ENCODE measurements around the gene SRPRB. TPM values are rescaled to one million over a fixed set of nuclear protein-coding genes. Genes with fewer than 3 reads are reported as not detected.

SRPRB gene
- total RNA-seq, 1 donor from 2014 or later, result 61.5 TPM

DNA sequence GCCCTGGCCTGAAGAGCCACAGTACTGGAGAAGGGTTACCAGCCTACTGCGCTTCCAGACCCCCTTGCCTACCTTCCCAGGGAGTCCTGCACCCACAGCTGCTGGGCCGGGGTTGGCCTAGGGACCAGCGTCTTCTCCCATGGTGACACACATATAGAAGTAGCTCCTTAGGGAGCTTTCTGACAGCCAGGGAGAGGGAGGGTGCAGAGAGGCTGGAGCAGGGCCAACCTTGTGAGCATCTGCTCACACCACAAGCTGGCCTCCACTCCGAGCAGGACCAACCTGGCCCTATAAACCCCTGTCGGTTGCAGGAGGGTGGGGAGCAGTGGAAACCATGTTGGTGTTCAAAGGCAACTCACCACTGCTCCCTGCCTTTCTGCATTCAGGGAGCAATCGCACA lies 35.2 kb downstream of the SRPRB start:
- Mint-ChIP-seq H3K4me3 (no peak overlapping the region), H3K27ac (ENCODE audit: unreplicated experiment) (no peak overlapping the region), H3K27me3 (ENCODE audit: low read depth) (no peaks in the 10 kb centered on the region), H3K4me1 (no peaks in the 10 kb centered on the region), H3K9me3 (no peaks in the 10 kb centered on the region), H3K36me3 (ENCODE audit: low read depth) (no peaks in the 10 kb centered on the region)
- TF ChIP-seq, protein P1, sequence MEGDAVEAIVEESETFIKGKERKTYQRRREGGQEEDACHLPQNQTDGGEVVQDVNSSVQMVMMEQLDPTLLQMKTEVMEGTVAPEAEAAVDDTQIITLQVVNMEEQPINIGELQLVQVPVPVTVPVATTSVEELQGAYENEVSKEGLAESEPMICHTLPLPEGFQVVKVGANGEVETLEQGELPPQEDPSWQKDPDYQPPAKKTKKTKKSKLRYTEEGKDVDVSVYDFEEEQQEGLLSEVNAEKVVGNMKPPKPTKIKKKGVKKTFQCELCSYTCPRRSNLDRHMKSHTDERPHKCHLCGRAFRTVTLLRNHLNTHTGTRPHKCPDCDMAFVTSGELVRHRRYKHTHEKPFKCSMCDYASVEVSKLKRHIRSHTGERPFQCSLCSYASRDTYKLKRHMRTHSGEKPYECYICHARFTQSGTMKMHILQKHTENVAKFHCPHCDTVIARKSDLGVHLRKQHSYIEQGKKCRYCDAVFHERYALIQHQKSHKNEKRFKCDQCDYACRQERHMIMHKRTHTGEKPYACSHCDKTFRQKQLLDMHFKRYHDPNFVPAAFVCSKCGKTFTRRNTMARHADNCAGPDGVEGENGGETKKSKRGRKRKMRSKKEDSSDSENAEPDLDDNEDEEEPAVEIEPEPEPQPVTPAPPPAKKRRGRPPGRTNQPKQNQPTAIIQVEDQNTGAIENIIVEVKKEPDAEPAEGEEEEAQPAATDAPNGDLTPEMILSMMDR (conservative IDR thresholded peaks at IDR 0.05), result no peak
- DNase-seq (ENCODE audit: low read depth, low spot score), result no peak

DNA sequence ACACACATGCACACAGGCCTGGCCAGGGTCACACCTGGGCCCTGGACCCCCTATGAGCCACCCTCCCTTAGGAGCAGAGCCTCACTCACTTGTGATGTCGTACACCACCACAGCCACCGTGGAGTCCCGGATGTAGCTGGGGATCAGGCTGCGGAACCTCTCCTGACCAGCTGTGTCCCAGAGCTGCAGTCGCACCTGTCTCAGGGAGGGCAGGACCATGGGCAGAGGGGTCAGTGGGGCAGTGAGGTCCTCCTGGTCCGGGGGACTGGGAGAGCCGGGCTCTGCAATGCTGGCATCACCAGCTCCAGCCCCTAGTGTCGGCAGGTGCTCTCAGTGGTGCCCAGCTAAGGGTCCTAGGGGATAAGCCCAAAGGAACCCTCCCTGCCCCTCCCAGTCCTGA lies 35.6 kb downstream of the SRPRB start:
- H3K36me3 Mint-ChIP-seq (ENCODE audit: low read depth), result no peaks in the 10 kb centered on the region
- no peak overlapping the region for H3K4me3 Mint-ChIP-seq
- no peak for DNase-seq (ENCODE audit: low read depth, low spot score)
- TF ChIP-seq, protein P1 (conservative IDR thresholded peaks at IDR 0.05), result no peak
- H3K27ac Mint-ChIP-seq (ENCODE audit: unreplicated experiment), result no peak overlapping the region
- H3K27me3 Mint-ChIP-seq (ENCODE audit: low read depth), result no peaks in the 10 kb centered on the region
- H3K9me3 Mint-ChIP-seq, result no peaks in the 10 kb centered on the region
- no peaks in the 10 kb centered on the region for H3K4me1 Mint-ChIP-seq

DNA sequence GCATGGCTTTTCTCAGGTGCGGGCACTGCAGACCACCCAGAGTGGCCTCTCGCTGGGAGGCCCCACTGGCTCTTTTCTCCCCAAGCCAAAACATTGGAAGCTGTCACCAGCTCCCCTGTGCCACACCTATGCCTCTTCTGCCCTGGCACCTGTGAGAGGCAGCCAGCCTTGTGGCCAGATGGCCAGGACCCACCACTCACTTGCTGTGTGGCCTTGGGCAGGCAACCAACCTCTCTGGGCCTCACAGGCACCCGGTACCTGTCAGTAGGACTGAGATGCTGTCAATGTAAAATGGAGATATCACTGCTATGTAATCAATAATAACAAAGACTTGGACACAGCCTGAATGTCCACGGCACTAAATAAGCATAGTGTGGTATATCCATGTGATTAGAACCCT lies 36.5 kb downstream of the SRPRB start:
- no peak overlapping the region for H3K27ac Mint-ChIP-seq (ENCODE audit: unreplicated experiment)
- TF ChIP-seq, protein P1 (conservative IDR thresholded peaks at IDR 0.05), result no peak

DNA sequence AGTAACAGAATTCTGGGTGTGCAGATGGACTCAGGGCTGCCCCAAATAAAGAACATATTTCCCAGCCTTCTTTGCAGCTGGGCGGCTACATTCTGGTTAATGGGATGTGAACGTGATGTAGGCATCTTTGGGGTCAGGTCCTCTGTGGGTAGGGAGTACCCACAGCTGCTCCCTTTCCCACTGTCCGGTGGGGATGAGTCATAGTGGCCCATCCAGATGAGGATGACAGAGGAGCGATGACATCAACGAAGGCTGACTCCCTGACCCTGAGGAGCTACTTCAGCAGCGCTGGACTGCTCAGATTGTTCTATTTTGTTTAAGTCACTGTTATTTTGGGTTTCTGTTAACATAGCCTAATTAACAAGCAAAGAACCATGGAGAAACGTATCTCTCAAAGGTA lies 38.0 kb downstream of the SRPRB start:
- Mint-ChIP-seq H3K27me3 (ENCODE audit: low read depth) (no peaks in the 10 kb centered on the region), H3K4me3 (no peak overlapping the region), H3K27ac (ENCODE audit: unreplicated experiment) (no peak overlapping the region), H3K36me3 (ENCODE audit: low read depth) (no peaks in the 10 kb centered on the region), H3K9me3 (no peaks in the 10 kb centered on the region), H3K4me1 (no peaks in the 10 kb centered on the region)
- no peak for DNase-seq (ENCODE audit: low read depth, low spot score)
- TF ChIP-seq, protein P1 (conservative IDR thresholded peaks at IDR 0.05), result no peak

More for the DNA sequence above, 36.5 kb downstream of the SRPRB start:
- Mint-ChIP-seq H3K27me3 (ENCODE audit: low read depth) (no peaks in the 10 kb centered on the region), H3K36me3 (ENCODE audit: low read depth) (no peaks in the 10 kb centered on the region), H3K9me3 (no peaks in the 10 kb centered on the region), H3K4me3 (no peak overlapping the region), H3K4me1 (no peaks in the 10 kb centered on the region)
- DNase-seq (ENCODE audit: low read depth, low spot score), result no peak

DNA sequence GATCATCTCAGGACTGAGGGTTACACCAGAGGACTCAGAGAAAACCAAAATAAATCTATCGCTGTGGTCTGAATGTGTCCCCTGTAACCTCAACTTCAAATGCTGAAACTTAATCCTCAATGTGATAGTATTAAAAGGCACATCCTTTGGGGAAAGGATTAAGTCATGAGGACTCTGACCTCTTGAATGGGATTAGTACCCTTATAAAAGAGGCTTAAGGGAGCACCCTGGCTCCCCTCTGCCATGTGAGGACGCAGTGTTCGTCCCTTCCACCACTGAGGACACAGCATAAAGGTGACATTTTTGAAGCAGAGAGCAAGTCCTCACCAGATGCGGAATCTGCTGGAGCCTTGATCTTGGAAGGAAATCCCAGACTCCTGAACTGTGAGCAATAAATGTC lies 39.5 kb downstream of the SRPRB start:
- Mint-ChIP-seq H3K4me3 (no peak overlapping the region), H3K27me3 (ENCODE audit: low read depth) (no peaks in the 10 kb centered on the region), H3K36me3 (ENCODE audit: low read depth) (no peaks in the 10 kb centered on the region), H3K27ac (ENCODE audit: unreplicated experiment) (no peak overlapping the region), H3K9me3 (no peaks in the 10 kb centered on the region), H3K4me1 (no peaks in the 10 kb centered on the region)
- DNase-seq (ENCODE audit: low read depth, low spot score), result no peak
- TF ChIP-seq, protein P1 (conservative IDR thresholded peaks at IDR 0.05), result no peak

DNA sequence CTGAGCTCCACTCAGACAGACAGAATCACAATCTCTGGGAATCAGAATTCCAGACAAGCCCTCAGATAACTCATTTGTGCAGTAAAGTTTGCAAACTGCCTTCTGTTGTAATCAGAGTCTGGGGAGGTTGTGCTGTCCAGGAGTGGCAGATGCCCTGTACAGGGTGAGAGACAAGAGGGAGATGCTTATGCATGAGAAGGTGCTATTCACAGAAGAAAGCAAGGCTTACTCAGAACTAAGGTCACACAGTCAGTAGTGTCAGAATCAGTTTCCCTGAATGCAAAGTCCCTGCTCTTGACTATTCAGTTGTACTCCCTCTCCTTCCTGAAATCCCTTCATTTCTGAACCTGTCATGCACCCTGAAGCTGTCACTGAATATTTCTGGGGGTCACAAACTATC lies 43.7 kb downstream of the SRPRB start:
- no peak for DNase-seq (ENCODE audit: low read depth, low spot score)
- H3K4me3 Mint-ChIP-seq, result no peak overlapping the region
- no peaks in the 10 kb centered on the region for H3K9me3 Mint-ChIP-seq
- no peaks in the 10 kb centered on the region for H3K27me3 Mint-ChIP-seq (ENCODE audit: low read depth)
- H3K27ac Mint-ChIP-seq (ENCODE audit: unreplicated experiment), result no peak overlapping the region
- H3K4me1 Mint-ChIP-seq, result peaks cover 4% of the 10 kb centered on the region
- H3K36me3 Mint-ChIP-seq (ENCODE audit: low read depth), result no peaks in the 10 kb centered on the region
- TF ChIP-seq, protein P1 (conservative IDR thresholded peaks at IDR 0.05), result no peak

Measured in neural crest cell (in vitro differentiated cells).